GOT3 (cell line): ENCODE data around the gene C1orf53.
"Not testable (repeated sequence)": the region's sequence is repeated elsewhere in the genome, so short reads cannot be mapped to it uniquely, and the experiment has no call there.

Experiments
- DNase-seq: peaks from one replicate; lab custom pipeline; 2025; ENCODE audit warnings: mixed read lengths; lab: John Stamatoyannopoulos, UW

C1orf53 gene

DNA sequence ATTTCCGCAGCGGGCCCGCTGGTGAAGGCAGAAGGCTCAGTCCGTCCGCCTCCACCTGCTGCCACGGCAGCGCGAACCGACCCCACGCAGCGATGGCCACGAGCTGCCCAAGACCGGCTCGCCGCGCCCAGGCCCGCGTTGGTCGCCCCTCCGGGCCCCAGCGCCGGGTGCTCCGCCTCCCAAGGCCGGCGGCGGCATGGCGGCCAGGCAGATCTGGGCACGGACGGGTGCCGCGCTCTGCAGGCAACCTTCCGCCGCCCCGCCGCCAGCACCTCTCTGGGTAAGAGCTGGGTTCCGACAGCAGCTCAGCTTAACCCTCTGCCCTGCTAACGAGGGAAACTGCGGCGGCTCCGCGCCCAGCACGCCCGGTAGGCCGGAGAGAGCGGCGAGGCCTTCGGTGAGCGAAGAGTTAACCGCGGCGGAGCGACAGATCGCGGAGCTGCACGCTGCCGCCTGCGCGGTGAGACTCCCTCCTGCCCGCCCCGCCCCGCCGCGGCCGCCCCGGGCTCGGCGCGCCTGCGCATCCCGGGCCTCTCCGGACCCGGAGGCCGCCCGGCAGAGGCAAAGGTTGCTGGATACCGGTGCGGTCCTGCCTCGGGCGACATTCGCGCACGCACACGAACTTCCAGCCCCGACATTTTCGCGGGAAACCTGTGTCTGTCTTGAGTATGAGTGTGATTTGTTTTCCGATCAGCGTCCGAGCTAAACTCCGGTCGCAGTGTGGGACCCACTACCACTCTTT lies at the start of gene C1orf53:
TSS of gene C1orf53 (plus strand) at position 177 of the 742 bp plus-strand sequence. CDS start at position 197, 20 bp downstream.
- DNase-seq = peak; percentile 77

DNA sequence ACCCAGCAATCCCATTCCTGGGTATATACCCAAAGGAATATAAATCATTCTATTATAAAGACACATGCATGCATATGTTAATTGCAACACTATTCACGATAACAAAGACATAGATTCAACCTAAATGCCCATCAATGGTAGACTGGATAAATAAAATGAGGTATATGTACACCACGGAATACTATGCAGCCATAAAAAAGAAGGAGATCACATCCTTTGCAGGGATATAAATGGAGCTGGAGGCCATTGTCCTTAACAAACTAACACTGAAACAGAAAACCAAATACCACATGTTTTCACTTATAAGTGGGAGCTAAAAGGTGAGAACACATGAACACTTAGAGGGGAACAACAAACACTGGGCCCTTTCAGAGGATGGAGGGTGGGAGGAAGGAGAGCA lies 46.7 kb upstream of the C1orf53 start:
- DNase-seq = not testable (repeated sequence)

DNA sequence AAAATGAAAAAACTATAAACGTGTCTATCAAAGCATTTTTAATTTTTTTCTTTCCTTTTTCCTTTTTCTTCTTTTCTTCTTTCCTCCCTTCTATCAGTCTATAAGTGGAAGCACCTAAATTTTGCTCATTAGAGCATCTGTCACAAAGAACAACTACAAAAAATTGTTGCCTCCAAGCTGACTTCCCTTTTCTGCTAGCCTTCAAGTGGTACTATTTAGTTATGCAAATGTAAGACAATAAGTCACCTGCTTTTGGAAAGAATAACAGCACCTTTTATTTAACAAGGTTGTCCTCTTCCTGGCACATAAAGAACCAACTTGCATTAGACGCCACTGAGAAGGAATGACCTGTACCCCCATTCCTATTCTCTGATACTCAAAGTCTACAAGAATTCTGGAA lies 45.0 kb upstream of the C1orf53 start:
- no peak for DNase-seq

DNA sequence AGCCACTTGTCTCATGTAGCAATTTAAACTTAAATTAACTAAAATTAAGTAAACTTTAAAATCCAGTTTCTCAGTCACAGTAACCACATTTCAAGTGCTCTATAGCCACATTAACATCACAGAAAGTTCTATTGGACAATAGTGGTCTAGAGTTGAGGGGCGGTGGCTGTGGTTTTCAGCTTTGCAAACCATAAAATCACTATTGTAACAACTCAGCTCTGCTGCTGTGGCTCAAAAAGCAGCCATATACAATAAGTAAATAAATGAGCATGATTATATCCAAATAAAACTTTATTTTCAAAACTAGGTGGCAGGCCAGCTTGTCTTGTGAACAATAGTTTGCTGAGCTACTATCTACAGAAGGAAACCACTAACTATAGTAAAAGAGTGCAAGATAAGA lies 43.4 kb upstream of the C1orf53 start:
- DNase-seq = no peak

DNA sequence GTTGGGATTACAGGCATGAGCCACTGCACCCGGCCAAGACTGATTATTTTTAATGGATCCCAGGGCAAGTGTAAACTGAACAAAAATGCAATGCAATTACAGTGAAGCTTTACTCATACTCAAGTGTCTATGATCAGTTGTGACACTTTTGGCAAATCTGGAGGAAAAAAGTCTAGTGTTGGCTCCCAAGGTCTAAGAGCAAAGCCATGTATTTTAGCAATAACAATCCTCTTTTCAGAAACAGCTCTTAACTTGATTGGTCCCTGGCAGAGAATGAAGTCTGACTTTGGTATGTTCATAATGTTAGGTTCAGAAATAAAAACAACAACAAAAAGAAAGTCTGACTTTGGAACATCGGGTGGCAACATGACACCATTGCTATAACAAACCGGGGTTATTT lies 40.2 kb upstream of the C1orf53 start:
- DNase-seq = no peak

DNA sequence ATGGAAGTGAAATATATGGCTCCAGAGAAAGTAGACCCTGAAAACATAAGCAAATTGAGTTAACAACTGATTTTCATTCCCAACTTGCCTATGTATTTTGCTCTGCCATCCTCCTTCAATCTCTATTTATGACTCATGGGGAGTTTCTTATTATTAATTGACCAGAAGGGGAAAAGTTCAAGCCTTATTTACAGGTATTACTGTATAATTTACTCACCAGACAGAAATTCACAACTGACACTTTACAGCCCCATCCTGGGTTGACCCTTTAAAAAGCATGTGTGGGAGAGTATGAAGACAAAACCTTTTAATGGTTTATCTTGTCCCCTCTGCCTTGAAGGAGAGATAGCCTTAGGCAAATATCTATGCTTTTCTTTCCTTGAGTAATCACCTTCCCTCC lies 39.8 kb upstream of the C1orf53 start:
- no peak for DNase-seq

DNA sequence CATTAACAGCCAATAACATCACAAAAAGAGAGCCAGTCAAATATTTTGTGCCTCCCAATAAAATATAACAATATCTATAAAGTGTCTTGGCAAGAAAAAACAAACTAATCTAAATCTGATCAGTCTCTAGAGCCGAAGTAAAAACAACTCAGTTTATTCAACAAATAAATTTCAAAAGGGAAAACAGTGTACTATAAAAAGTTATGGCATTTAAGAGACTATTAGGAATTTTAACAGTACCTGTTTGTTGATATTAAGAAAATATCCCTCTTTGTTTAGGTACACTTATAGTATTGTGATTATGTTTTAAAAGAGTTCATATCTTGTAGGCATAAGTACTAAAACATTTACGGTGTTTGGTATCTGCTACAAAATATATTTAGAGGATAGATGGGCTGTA lies 36.6 kb upstream of the C1orf53 start:
- no peak for DNase-seq

DNA sequence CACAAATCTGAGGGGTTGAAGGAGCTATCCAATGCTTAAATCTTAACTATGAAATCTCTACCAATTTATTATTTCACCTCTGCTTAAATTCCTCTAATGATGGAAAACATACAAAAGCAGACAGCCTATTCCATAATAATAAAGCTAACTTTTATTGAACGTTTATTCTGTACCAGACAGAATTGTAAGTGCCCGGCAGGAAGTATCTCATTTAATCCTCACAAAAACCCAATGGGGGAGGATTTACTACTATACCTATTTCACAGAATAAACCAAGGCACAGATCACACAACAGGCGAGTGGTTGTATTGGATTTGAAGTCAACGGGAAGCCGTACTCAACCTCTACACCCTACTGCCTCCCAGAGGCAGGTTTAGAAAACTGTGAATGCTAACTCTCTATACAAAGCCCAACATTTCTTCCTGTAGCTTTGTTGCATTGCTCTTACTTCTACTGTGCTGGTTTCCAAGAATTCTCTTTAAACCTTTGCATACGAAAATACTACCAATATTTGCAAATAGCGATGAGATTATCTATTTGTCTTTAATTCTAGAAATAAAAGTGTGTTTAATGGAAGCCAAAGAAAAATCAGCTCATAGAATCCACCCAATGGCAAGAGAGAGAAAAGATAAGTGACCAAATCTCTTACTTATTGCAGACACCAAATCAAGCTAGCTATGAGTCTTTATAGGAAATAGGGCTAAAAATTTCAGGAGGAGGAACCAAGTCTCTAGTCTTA lies 33.5 kb upstream of the C1orf53 start:
- no peak for DNase-seq

DNA sequence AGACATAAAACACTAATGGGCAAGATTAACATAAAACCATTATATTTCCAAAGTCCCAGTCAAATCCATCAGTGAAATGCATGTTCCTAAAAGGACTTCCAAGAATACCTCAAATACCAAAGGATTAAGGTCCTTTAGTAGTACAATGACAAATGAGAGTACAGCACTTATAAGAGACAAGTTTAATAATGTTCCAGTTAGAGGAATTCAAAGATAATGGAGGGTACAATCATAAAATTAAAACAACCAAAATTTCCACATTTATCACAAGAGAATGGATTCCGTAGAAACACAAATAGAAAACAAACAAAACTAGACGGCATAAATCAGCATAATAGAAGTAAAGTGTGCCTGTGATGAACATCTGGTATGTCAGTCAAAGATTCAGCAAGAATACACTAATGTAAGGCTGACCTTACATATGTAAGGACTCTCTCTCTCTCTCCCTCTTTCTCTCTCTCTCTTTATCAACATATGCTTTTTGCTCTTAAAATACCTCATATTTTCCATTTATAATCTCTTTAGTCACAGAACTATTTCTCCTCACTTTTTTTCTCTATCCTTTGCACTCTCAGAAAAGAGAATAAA lies 32.8 kb upstream of the C1orf53 start:
- no peak for DNase-seq

DNA sequence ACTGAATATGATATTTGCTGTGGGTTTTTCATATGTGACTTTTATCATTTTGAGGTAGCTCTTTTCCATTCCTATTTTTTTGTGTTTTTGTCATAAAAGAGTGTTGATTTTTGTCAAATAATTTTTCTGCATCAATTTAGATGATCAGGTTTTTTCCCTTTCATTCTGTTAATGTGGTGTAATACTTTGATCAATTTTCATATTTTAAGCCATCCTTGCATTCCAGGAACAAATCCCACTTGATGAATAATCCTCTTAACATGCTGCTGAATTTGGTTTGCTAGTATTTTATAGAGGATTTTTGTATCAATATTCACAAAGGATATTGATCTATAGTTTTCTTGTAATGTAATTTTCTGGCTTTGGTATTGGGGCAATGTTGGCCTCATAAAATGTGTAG lies 25.5 kb upstream of the C1orf53 start:
- no peak for DNase-seq

DNA sequence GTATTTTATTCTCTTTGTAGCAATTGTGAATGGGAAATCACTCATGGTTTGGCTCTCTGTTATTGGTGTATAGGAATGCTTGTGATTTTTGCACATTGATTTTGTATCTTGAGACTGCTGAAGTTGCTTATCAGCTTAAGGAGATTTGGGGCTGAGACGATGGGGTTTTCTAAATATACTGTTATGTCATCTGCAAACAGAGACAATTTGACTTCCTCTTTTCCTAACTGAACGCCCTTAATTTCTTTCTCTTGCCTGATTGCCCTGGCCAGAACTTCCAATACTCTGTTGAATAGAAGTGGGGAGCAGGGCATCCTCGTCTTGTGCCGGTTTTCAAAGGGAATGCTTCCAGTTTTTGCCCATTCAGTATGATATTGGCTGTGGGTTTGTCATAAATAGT lies 22.0 kb upstream of the C1orf53 start:
- DNase-seq = not testable (repeated sequence)

DNA sequence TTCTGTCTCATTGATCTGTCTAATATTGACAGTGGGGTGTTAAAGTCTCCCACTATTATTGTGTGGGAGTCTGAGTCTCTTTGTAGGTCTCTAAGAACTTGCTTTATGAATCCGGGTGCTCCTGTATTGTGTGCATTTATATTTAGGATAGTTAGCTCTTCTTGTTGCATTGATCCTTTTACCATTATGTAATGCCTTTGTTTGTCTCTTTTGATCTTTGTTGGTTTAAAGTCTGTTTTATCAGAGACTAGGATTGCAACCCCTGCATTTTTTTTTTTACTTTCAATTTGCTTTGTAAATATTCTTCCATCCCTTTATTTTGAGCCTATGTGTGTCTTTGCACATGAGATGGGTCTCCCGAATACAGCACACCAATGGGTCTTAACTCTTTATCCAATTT lies 20.2 kb upstream of the C1orf53 start:
- not testable (repeated sequence) for DNase-seq

DNA sequence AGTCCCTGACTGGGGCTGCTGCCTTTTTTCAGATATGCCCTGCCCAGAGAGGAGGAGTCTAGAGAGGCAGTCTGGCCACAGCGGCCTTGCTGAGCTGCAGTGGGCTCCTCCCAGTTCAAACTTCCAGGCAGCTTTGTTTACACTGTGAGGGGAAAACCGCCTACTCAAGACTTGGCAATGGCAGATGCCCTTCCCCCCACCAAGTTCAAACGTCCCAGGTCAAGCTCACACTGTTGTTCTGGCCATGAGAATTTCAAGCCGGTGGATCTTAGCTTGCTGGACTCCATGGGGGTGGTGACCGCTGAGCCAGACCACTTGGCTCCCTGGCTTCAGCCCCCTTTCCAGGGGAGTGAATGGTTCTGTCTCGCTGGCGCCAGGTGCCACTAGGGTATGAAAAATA lies 18.3 kb upstream of the C1orf53 start:
- DNase-seq = no peak

DNA sequence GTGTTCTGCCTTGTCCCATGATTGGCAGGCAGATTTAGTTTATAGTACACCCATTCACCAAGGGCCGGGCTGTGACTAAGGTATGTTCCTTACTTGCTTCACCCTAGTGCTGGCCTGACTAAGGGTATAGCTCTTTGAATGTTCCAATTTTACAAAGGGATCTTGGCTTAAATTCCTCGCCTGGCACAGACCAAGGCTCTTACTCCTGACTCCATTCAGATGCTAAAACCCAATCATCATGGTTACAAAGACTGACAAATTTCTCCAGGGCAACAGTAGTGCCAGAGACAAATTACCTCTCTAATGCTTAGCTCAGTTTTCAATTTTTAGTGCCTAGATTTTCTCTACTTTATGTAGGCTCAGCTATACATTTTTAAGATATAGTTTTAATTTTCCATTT lies 11.5 kb upstream of the C1orf53 start:
- no peak for DNase-seq

DNA sequence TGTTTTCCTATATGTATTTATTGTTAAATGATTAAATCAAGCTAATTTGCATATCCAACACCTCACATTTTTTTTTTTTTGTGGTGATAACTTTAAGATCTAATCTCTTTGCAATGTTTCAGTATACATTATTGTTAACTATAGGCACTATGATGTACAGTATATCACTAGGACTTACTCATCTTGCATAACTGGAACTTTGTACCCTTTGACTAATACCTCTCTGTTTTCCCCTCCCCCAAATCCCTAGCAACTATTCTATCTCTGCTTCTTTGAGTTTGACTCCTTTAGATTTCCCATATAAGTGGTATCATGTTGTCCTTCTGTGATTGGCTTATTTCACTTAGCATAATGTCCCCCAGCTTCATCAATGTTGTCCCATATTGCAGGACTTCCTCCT lies 9.7 kb upstream of the C1orf53 start:
- DNase-seq = no peak

DNA sequence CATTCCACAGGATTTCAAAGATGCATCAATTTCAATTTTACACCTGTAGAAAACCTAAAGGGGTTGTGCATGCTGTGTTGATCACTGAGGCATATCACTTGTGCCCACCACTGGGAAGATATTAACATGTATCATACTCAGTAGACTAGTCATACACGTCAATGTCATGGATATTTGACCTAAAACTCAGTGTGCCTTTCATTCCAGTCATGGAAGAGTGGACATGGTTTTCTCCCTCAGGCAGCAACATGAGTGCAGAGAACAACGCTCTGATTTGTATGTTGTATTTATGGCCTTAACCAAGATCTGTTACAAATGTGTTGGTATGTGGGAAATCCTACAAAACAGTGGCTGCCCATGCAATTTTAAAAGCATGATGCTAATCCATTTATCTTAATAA lies 6.1 kb upstream of the C1orf53 start:
- DNase-seq = no peak

DNA sequence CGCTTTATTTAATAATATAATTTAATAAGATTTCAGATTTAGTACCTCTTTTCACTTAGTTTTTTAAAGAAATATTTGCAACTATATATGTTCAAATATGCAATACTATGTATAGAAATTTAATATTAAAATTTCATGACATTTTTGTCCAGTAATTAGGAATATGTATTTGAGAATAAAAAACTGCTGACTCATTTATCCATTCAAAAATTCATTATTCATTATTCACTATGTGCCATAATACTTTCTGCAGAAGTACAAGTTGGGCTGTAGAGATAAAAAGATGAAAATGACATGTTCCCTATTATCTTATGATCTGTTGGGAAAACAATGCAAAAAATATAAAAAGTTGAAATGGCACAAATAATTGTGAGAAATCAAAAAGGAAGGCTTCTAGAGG lies 3.4 kb upstream of the C1orf53 start:
- no peak for DNase-seq

DNA sequence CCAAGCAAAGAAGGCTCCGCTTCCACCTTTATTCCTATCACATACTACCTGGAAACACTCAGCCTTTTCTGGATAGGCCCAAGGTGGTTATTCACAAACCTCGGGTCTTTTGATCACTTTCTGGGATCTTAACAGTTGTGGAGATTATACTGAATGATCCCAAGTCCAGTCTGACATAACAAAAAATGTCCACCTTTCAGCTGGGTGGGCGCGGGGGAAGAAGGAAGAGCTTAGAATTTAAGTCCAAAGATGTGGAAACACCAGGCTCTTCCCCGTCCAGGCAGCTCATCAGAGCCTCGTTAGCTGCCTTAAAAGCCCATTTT lies 338 bp upstream of the C1orf53 start:
- DNase-seq = no peak

DNA sequence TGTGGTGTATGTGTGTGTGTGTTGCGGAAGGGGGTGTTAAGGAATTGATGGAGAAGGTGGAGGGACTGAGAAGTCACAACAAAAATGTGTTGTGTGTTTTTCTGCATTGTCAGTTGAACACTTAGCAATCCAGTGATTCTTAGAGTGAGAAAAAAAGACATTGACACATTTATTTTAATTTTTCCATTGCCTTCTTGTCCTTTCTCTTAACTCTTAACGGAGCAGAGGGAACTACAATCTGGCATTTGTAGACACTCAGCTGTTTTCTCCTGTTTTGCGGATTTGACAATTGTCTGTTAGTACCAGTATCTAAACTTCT lies 725 bp downstream of the C1orf53 start:
- DNase-seq = no peak

DNA sequence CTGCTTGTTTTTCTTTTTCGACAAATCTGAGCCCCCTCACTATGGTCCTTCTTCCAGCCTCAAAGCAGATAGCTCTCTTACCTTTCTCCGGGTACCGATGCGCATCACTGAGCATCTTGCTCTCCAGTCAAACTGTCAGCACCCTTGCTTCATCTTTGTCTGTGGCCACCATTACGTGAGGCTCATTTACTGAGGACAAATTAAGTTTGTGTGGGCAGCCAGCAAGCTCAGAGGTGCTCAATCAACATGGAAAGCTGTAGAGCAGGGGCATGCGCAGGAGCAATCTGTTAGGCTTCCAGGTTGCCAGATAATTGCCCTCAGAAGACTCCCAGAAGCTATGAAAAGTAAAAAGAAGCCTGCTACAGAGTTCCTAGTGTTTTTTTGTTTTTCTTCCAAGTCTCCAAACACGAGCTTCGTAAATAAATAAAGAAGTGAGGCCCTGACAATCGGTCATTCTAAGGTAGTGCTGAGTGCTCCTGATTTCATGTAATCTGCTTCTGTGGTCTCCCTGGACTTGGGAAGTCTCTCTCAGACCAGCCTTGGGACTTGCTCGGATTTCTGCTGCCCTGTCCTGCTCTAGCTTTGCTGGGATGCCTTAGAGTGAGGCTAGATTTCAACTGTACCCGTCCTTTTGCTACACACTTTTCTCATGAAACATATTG lies 1.8 kb downstream of the C1orf53 start:
- no peak for DNase-seq

DNA sequence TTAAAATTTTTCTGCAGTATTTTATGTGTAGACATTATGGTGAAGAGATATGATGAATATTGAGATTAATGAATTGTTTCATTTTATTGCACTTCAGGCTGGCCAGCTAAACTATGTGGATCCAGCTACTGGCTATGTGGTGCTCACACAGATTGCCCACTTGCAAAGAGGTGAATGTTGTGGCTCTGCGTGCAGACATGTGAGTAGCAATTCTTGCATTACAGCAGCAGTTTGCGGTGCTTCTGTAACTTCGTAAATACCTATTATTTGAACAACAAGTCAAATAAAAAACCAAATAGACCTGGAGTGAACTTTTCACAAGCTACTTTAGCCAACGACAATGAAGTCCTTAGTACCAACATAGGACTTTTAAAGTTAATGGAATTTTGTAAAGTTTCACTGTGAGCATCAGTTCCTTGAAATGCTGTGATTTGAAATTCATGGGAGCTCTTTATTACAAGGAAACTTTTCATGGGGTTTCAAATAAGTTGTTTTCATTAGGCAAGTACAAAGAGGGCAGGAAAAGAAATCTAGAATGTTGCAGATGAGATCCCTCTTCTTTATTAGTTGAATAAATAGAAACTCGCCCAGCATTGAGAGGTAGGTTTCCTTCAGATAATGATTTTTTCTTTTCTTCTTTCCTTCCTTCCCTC lies 3.4 kb downstream of the C1orf53 start:
- DNase-seq = no peak

DNA sequence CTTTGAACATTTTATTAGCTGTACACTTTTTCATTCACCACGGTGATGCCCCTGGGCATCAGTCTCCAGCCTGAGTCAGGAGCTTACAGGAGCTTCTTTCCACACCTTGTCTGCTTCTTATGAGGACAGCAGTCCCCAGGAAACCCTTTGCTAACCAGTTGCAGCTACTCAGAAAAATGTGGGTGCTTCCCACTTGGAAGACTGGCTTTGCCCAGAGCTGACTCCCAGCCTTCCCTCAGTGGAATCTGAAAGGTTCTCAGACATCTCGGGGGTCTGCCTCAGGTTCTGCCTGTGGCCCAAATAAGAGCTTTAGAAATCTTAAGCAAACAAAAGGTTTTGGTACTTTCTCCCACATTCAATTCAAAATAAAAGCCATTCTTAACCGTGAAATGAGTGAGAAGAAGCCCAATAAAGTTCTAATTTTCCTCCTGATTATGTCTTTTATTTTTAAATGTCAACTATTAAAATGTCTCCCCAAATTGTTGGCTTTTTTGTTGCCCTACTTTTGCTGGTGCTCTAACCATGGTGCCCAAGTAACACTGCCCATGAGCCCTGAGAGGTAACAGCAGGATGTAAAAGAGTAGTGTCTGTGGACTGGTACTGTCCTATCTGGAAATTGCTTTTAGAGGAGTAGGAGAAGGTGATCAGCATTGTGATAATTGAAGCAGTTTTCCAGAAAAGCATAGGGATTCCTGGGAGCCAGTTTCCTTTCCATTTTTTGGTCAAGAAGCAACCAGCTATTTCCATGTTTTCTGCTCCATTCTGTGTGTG lies 5.6 kb downstream of the C1orf53 start:
- DNase-seq = no peak
